ENCODE results near the gene A1CF. TPM values are rescaled to one million over a fixed set of nuclear protein-coding genes. Genes with fewer than 3 reads are reported as not detected.

Gene A1CF
- total and polyA plus RNA-seq, 2 experiments from 2014 or later: 0.05 TPM; not detected in 1

DNA sequence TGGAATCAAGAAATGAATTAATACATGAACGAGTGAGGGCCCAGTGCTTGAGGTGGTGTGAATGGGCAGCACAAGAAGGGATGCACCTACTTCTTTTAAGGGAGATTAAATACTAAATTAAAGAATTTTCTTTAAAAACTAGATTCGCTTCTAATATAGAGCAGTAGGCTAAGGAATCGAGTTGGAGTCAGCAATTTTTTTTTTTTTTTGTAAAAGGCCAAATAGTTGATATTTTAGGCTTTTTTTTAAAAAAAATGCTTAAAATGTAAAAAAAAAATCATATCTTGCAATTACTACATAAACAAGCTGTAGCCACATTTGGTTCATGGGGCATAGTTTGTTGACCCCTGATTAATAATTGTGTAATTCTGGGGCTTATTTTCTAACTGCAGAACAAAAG lies 31.9 kb downstream of the A1CF start:
- Histone ChIP-seq H3K4me3 (no peak overlapping the region), H3K27me3 (ENCODE audit: insufficient read depth) (no peaks in the 10 kb centered on the region), H3K4me2 (no peak overlapping the region), H3K36me3 (ENCODE audit: insufficient read depth) (no peaks in the 10 kb centered on the region), H3K4me1 (ENCODE audit: insufficient read depth) (peaks cover 17% of the 10 kb centered on the region), H3K27ac (ENCODE audit: low read depth) (no peak overlapping the region), H3F3A (replicated peaks; ENCODE audit: low read depth) (no peaks in the 10 kb centered on the region), H4K20me1 (replicated peaks; ENCODE audit: insufficient read depth) (no peaks in the 10 kb centered on the region), H2AFZ (no peak overlapping the region), H3K79me2 (replicated peaks; ENCODE audit: insufficient read depth) (no peaks in the 10 kb centered on the region), H3K9me2 (ENCODE audit: insufficient read depth) (no peaks in the 10 kb centered on the region)
- H3K4me1 Mint-ChIP-seq: peaks cover 18% of the 10 kb centered on the region
- no peak overlapping the region for H3K4me3 Mint-ChIP-seq
- TF ChIP-seq NANOG (IDR thresholded peaks at IDR 0.05; ENCODE audit: borderline replicate concordance): no peak
- TF ChIP-seq CREB1 (CRISPR knock-in tag; IDR thresholded peaks at IDR 0.05; ENCODE audit: low read depth): no peak
- TF ChIP-seq STAT1 (IDR thresholded peaks at IDR 0.05; ENCODE audit: unreplicated experiment): no peak
- TF ChIP-seq, protein P1, sequence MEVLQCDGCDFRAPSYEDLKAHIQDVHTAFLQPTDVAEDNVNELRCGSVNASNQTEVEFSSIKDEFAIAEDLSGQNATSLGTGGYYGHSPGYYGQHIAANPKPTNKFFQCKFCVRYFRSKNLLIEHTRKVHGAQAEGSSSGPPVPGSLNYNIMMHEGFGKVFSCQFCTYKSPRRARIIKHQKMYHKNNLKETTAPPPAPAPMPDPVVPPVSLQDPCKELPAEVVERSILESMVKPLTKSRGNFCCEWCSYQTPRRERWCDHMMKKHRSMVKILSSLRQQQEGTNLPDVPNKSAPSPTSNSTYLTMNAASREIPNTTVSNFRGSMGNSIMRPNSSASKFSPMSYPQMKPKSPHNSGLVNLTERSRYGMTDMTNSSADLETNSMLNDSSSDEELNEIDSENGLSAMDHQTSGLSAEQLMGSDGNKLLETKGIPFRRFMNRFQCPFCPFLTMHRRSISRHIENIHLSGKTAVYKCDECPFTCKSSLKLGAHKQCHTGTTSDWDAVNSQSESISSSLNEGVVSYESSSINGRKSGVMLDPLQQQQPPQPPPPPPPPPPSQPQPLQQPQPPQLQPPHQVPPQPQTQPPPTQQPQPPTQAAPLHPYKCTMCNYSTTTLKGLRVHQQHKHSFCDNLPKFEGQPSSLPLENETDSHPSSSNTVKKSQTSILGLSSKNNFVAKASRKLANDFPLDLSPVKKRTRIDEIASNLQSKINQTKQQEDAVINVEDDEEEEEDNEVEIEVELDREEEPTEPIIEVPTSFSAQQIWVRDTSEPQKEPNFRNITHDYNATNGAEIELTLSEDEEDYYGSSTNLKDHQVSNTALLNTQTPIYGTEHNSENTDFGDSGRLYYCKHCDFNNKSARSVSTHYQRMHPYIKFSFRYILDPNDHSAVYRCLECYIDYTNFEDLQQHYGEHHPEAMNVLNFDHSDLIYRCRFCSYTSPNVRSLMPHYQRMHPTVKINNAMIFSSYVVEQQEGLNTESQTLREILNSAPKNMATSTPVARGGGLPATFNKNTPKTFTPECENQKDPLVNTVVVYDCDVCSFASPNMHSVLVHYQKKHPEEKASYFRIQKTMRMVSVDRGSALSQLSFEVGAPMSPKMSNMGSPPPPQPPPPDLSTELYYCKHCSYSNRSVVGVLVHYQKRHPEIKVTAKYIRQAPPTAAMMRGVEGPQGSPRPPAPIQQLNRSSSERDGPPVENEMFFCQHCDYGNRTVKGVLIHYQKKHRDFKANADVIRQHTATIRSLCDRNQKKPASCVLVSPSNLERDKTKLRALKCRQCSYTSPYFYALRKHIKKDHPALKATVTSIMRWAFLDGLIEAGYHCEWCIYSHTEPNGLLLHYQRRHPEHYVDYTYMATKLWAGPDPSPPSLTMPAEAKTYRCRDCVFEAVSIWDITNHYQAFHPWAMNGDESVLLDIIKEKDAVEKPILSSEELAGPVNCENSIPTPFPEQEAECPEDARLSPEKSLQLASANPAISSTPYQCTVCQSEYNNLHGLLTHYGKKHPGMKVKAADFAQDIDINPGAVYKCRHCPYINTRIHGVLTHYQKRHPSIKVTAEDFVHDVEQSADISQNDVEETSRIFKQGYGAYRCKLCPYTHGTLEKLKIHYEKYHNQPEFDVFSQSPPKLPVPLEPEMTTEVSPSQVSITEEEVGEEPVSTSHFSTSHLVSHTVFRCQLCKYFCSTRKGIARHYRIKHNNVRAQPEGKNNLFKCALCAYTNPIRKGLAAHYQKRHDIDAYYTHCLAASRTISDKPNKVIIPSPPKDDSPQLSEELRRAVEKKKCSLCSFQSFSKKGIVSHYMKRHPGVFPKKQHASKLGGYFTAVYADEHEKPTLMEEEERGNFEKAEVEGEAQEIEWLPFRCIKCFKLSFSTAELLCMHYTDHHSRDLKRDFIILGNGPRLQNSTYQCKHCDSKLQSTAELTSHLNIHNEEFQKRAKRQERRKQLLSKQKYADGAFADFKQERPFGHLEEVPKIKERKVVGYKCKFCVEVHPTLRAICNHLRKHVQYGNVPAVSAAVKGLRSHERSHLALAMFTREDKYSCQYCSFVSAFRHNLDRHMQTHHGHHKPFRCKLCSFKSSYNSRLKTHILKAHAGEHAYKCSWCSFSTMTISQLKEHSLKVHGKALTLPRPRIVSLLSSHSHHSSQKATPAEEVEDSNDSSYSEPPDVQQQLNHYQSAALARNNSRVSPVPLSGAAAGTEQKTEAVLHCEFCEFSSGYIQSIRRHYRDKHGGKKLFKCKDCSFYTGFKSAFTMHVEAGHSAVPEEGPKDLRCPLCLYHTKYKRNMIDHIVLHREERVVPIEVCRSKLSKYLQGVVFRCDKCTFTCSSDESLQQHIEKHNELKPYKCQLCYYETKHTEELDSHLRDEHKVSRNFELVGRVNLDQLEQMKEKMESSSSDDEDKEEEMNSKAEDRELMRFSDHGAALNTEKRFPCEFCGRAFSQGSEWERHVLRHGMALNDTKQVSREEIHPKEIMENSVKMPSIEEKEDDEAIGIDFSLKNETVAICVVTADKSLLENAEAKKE (CRISPR knock-in tag; IDR thresholded peaks at IDR 0.05): no peak
- TF ChIP-seq EZH2phosphoT487 (IDR thresholded peaks at IDR 0.05; ENCODE audit: unreplicated experiment): no peak
- no peak for TF ChIP-seq ZNF331 (CRISPR knock-in tag; IDR thresholded peaks at IDR 0.05; ENCODE audit: low read depth)
- TF ChIP-seq, protein P2, sequence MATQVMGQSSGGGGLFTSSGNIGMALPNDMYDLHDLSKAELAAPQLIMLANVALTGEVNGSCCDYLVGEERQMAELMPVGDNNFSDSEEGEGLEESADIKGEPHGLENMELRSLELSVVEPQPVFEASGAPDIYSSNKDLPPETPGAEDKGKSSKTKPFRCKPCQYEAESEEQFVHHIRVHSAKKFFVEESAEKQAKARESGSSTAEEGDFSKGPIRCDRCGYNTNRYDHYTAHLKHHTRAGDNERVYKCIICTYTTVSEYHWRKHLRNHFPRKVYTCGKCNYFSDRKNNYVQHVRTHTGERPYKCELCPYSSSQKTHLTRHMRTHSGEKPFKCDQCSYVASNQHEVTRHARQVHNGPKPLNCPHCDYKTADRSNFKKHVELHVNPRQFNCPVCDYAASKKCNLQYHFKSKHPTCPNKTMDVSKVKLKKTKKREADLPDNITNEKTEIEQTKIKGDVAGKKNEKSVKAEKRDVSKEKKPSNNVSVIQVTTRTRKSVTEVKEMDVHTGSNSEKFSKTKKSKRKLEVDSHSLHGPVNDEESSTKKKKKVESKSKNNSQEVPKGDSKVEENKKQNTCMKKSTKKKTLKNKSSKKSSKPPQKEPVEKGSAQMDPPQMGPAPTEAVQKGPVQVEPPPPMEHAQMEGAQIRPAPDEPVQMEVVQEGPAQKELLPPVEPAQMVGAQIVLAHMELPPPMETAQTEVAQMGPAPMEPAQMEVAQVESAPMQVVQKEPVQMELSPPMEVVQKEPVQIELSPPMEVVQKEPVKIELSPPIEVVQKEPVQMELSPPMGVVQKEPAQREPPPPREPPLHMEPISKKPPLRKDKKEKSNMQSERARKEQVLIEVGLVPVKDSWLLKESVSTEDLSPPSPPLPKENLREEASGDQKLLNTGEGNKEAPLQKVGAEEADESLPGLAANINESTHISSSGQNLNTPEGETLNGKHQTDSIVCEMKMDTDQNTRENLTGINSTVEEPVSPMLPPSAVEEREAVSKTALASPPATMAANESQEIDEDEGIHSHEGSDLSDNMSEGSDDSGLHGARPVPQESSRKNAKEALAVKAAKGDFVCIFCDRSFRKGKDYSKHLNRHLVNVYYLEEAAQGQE (IDR thresholded peaks at IDR 0.05; ENCODE audit: unreplicated experiment): no peak
- TF ChIP-seq ZNF114 (CRISPR knock-in tag; IDR thresholded peaks at IDR 0.05): no peak
- no peak for TF ChIP-seq ETS1 (IDR thresholded peaks at IDR 0.05)
- TF ChIP-seq, protein P3, sequence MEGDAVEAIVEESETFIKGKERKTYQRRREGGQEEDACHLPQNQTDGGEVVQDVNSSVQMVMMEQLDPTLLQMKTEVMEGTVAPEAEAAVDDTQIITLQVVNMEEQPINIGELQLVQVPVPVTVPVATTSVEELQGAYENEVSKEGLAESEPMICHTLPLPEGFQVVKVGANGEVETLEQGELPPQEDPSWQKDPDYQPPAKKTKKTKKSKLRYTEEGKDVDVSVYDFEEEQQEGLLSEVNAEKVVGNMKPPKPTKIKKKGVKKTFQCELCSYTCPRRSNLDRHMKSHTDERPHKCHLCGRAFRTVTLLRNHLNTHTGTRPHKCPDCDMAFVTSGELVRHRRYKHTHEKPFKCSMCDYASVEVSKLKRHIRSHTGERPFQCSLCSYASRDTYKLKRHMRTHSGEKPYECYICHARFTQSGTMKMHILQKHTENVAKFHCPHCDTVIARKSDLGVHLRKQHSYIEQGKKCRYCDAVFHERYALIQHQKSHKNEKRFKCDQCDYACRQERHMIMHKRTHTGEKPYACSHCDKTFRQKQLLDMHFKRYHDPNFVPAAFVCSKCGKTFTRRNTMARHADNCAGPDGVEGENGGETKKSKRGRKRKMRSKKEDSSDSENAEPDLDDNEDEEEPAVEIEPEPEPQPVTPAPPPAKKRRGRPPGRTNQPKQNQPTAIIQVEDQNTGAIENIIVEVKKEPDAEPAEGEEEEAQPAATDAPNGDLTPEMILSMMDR (conservative IDR thresholded peaks at IDR 0.05; ENCODE audit: low read depth in 2 of 2): no peak
- TF ChIP-seq POLR2AphosphoS5 (IDR thresholded peaks at IDR 0.05; ENCODE audit: low read depth): no peak
- no peak for TF ChIP-seq JUNB (IDR thresholded peaks at IDR 0.05; ENCODE audit: unreplicated experiment)
- no peak for TF ChIP-seq EZH2 (IDR thresholded peaks at IDR 0.05; ENCODE audit: low read depth, unreplicated experiment)
- no peak for ATAC-seq
- H3K36me3 Mint-ChIP-seq (ENCODE audit: low read depth): no peaks in the 10 kb centered on the region
- no peak for DNase-seq (ENCODE audit: low spot score)
- H3K27ac Mint-ChIP-seq: no peak overlapping the region
- H3K9me3 Mint-ChIP-seq: no peaks in the 10 kb centered on the region
- peaks cover 2% of the 10 kb centered on the region for H3K27me3 Mint-ChIP-seq (ENCODE audit: insufficient read depth, low read depth, poor library complexity)
